PC-3 (cell line): ENCODE results near the gene TMC5. TPM values are rescaled to one million over a fixed set of nuclear protein-coding genes. Genes with fewer than 3 reads are reported as not detected.

ENCODE experiments used
- ATAC-seq: fragments of 200-7000 bp; cut with Tn5 transposase; 2 replicates; pipeline ENCODE4 v1.9.1; 2020; ENCODE audit warnings: mild to moderate bottlenecking, moderate library complexity
- BruUV-seq: library from RNA; stranded (reverse); fragments of 400-500 nt; replicated peaks from 2 replicates; lab custom pipeline; 2021; lab: Mats Ljungman, UMichigan
- CTCF ChIA-PET: fragments of 300-600 bp; sonication (Branson Sonifier 250); formaldehyde crosslinking; loops from one replicate; lab custom pipeline; 2022; ENCODE audit warnings: antibody characterized with exemption; lab: Charles Lee
- POLR2A ChIA-PET: fragments of 300-600 bp; sonication (Branson Sonifier 250); formaldehyde crosslinking; loops from one replicate; lab custom pipeline; 2022; ENCODE audit warnings: antibody characterized with exemption; ENCODE audit not compliant: unreplicated experiment; lab: Charles Lee
- DNase-seq: peaks from one replicate; pipeline ENCODE4 v3.0.0-alpha.2; 2015
- H2AFZ ChIP-seq: fragments of 300-600 bp; sonication (generic); 2 replicates; pipeline ENCODE4 v1.6.0; 2016; ENCODE audit warnings: antibody characterized with exemption, low read length
- H3F3A ChIP-seq: fragments of 300-600 bp; sonication (generic); one replicate; pipeline ENCODE4 v1.6.0; 2017; ENCODE audit warnings: antibody characterized with exemption, low read length, control low read depth, mild to moderate bottlenecking; ENCODE audit not compliant: unreplicated experiment
- H3K27ac ChIP-seq: fragments of 300-600 bp; sonication (generic); 2 replicates; pipeline ENCODE4 v1.5.1; 2016; ENCODE audit warnings: mild to moderate bottlenecking, low read length
- H3K27me3 ChIP-seq: fragments of 300-600 bp; sonication (generic); 2 replicates; pipeline ENCODE4 v1.6.1; 2016; ENCODE audit warnings: low read length, mixed read lengths
- H3K36me3 ChIP-seq: fragments of 300-600 bp; sonication (generic); 2 replicates; pipeline ENCODE4 v1.6.1; 2016; ENCODE audit warnings: low read depth, mixed run types, low read length, mixed read lengths
- H3K4me1 ChIP-seq: fragments of 300-600 bp; sonication (generic); 2 replicates; pipeline ENCODE4 v1.5.1; 2016; ENCODE audit warnings: low read length; ENCODE audit not compliant: insufficient read depth
- H3K4me2 ChIP-seq: fragments of 300-600 bp; sonication (generic); 2 replicates; pipeline ENCODE4 v1.6.0; 2016; ENCODE audit warnings: low read length
- H3K4me3 ChIP-seq: fragments of 300-600 bp; sonication (generic); 2 replicates; pipeline ENCODE4 v1.5.1; 2016; ENCODE audit warnings: mild to moderate bottlenecking, low read length, mixed read lengths
- H3K79me2 ChIP-seq: fragments of 300-600 bp; sonication (generic); 2 replicates; pipeline ENCODE4 v1.6.1; 2017; ENCODE audit warnings: low read length, mixed read lengths
- H3K9ac ChIP-seq: fragments of 300-600 bp; sonication (generic); 2 replicates; pipeline ENCODE4 v1.6.0; 2016; ENCODE audit warnings: mild to moderate bottlenecking, low read length
- H3K9me2 ChIP-seq: fragments of 300-600 bp; sonication (generic); replicated peaks from 2 replicates; pipeline ENCODE4 v1.6.1; 2016; ENCODE audit warnings: mixed run types, low read length, mixed read lengths
- H3K9me3 ChIP-seq: fragments of 300-600 bp; sonication (generic); 2 replicates; pipeline ENCODE4 v1.6.1; 2016; ENCODE audit warnings: low read length, mixed read lengths
- H4K20me1 ChIP-seq: fragments of 300-600 bp; sonication (generic); 2 replicates; pipeline ENCODE4 v1.6.1; 2016; ENCODE audit warnings: low read length, mixed read lengths
- EZH2 ChIP-seq: fragments of 300-600 bp; sonication (generic); IDR thresholded peaks from one replicate; pipeline ENCODE4 v1.6.1; 2017; ENCODE audit warnings: antibody characterized with exemption, mild to moderate bottlenecking, low read length; ENCODE audit not compliant: unreplicated experiment
- EZH2phosphoT487 ChIP-seq: fragments of 300-600 bp; sonication (generic); IDR thresholded peaks from 2 replicates; pipeline ENCODE4 v1.6.1; 2018; ENCODE audit warnings: mild to moderate bottlenecking, antibody characterized with exemption, low read length, borderline replicate concordance
- intact Hi-C: fragments of 100-400 bp; cut with micrococcal nuclease; formaldehyde crosslinking; loops from 2 replicates; pipeline ENCODE4 v1.9.0; 2023
- total RNA-seq: library from RNA; depleted of rRNA; stranded (reverse); fragments of >200 nt; gene quantifications from 2 replicates; pipeline ENCODE4 v1.2.3, GENCODE V29; 2014
- TF ChIP-seq, protein P1 (sequence below): fragments of 300-600 bp; sonication (generic); conservative IDR thresholded peaks from 2 replicates; pipeline ENCODE4 v1.5.1; 2017; ENCODE audit warnings: antibody characterized with exemption, low read depth, mild to moderate bottlenecking, low read length

Gene TMC5
- total RNA-seq, 1 experiment from 2014 or later: 7.4 TPM

DNA sequence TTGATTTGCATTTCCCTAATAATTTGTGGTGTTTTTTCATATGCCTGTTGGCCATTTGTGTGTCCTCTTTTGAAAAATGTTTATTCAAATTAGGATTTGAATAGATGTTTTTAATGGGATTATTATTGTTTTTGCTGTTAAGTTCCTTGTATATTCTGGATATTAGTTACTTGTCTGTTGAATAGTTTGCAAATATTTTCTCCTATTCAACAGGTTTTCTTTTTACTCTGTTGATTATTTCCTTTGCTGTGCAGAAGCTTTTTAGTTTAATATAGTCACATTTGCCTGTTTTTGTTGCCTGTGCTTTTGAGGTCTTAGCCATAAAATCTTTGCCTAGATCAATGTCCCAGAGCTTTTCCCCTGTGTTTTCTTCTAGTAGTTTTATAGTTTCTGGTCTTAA, 94.6 kb downstream of the TMC5 start:
- Histone ChIP-seq H3K36me3 (peaks cover 30% of the 10 kb centered on the region), H3K79me2 (peaks cover 22% of the 10 kb centered on the region)

DNA sequence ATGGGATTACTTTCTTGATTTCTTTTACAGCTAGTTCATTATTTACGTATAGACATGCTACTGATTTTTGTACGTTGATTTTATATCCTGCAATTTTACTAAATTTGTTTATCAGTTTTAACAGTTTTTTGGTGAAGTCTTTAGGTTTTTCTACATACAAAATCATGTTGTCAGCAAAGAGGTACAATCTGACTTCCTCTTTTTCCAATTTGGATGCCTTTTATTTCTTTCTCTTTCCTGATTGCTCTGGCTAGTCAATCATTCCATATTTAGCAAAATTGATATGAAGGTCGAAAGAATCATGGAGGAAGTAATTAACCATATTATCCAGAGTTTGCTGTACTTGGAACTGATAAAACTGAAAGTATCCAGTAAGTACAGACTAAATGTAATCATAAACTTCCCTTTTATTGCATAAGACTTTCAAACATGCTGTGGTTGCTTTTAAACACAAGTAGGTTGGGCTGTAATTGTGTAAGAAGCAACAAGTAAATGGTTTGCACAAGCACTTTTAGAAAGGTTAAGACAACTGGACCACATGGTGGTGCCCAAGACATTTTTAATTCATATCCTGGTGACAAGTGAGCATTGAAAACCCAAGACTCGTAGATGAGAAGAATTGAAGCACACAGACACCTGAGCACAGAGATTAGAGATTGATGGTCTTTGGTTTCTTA, 95.8 kb downstream of the TMC5 start:
- no peaks in the 10 kb centered on the region for H3F3A ChIP-seq
- ChIA-PET POLR2A (no interaction called here), CTCF (no interaction called here)
- peaks cover 31% of the 10 kb centered on the region for H3K4me1 ChIP-seq
- no peak for ATAC-seq
- H3K9ac ChIP-seq: no peak overlapping the region
- intact Hi-C loops: no loop called here
- no peak overlapping the region for H2AFZ ChIP-seq
- no peaks in the 10 kb centered on the region for H3K9me2 ChIP-seq
- H3K27me3 ChIP-seq: no peaks in the 10 kb centered on the region
- H4K20me1 ChIP-seq: 0 out of 2 replicates have a peak, but pooled peaks cover 6% of the 10 kb centered on the region
- H3K79me2 ChIP-seq: peaks cover 29% of the 10 kb centered on the region
- DNase-seq: no peak
- no peak overlapping the region for H3K27ac ChIP-seq
- H3K4me3 ChIP-seq: no peak overlapping the region
- TF ChIP-seq, protein P1, sequence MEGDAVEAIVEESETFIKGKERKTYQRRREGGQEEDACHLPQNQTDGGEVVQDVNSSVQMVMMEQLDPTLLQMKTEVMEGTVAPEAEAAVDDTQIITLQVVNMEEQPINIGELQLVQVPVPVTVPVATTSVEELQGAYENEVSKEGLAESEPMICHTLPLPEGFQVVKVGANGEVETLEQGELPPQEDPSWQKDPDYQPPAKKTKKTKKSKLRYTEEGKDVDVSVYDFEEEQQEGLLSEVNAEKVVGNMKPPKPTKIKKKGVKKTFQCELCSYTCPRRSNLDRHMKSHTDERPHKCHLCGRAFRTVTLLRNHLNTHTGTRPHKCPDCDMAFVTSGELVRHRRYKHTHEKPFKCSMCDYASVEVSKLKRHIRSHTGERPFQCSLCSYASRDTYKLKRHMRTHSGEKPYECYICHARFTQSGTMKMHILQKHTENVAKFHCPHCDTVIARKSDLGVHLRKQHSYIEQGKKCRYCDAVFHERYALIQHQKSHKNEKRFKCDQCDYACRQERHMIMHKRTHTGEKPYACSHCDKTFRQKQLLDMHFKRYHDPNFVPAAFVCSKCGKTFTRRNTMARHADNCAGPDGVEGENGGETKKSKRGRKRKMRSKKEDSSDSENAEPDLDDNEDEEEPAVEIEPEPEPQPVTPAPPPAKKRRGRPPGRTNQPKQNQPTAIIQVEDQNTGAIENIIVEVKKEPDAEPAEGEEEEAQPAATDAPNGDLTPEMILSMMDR: no peak
- TF ChIP-seq EZH2: no peak
- no peak for TF ChIP-seq EZH2phosphoT487
- H3K36me3 ChIP-seq: peaks cover 29% of the 10 kb centered on the region
- H3K9me3 ChIP-seq: no peaks in the 10 kb centered on the region
- H3K4me2 ChIP-seq: no peak overlapping the region
- BruUV-seq: no TSS peak

More for the DNA sequence above, 94.6 kb downstream of the TMC5 start:
- no TSS peak for BruUV-seq
- H3K9ac ChIP-seq: no peak overlapping the region
- H4K20me1 ChIP-seq: 0 out of 2 replicates have a peak, but pooled peaks cover 6% of the 10 kb centered on the region
- no peaks in the 10 kb centered on the region for H3K27me3 ChIP-seq
- ChIA-PET CTCF (no interaction called here), POLR2A (no interaction called here)
- H3K4me2 ChIP-seq: no peak overlapping the region
- no peaks in the 10 kb centered on the region for H3K9me3 ChIP-seq
- DNase-seq: no peak
- no peak for ATAC-seq
- H3K4me3 ChIP-seq: no peak overlapping the region
- TF ChIP-seq EZH2phosphoT487 (no peak), EZH2 (no peak)
- TF ChIP-seq, protein P1: no peak
- H3K27ac ChIP-seq: no peak overlapping the region
- H3K4me1 ChIP-seq: peaks cover 33% of the 10 kb centered on the region
- no peaks in the 10 kb centered on the region for H3K9me2 ChIP-seq
- H3F3A ChIP-seq: no peaks in the 10 kb centered on the region
- H2AFZ ChIP-seq: no peak overlapping the region
- intact Hi-C loops: no loop called here

DNA sequence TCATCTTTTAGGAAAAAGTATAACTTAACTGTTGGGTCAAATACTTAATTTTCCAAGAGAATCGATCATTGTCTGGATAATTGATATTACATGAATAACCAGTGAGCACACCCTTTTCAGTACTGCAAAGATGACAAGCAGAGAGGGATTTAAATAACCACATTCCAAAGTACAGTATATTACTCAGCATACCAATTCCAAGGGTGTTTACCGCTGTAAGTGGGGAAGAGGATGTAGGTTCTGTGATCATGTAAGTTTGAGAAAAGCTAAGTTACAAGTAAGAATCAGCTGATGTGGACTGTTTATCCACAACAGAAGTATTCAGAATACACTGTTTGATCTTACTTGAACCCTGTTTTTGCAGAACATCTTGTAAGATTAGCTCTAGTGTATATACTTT, 98.1 kb downstream of the TMC5 start:
- no peaks in the 10 kb centered on the region for H3K9me3 ChIP-seq
- H3K79me2 ChIP-seq: peaks cover 50% of the 10 kb centered on the region
- peak overlapping the region; percentile 79 for H3K27ac ChIP-seq
- ATAC-seq (peak; percentile 43), DNase-seq (peak; percentile 58)
- peak overlapping the region; percentile 69 for H3K4me2 ChIP-seq
- BruUV-seq: no TSS peak
- TF ChIP-seq EZH2phosphoT487 (no peak), EZH2 (no peak)
- TF ChIP-seq, protein P1: no peak
- CTCF ChIA-PET: no interaction called here
- 0 out of 2 replicates have a peak overlapping the region, but pooled peaks have one; percentile 5 for H3K4me3 ChIP-seq
- POLR2A ChIA-PET: no interaction called here
- no peaks in the 10 kb centered on the region for H3F3A ChIP-seq
- H3K27me3 ChIP-seq: no peaks in the 10 kb centered on the region
- H3K36me3 ChIP-seq: peaks cover 23% of the 10 kb centered on the region
- peaks cover 51% of the 10 kb centered on the region for H3K4me1 ChIP-seq
- H3K9me2 ChIP-seq: no peaks in the 10 kb centered on the region
- H3K9ac ChIP-seq: no peak overlapping the region
- 0 out of 2 replicates have a peak, but pooled peaks cover 10% of the 10 kb centered on the region for H4K20me1 ChIP-seq
- intact Hi-C loops: no loop called here
- H2AFZ ChIP-seq: no peak overlapping the region
